Calu3 (cell line): ENCODE data around the gene METTL1. TPM values are rescaled to one million over a fixed set of nuclear protein-coding genes. Genes with fewer than 3 reads are reported as not detected.
A peak's percentile ranks its signal among the peaks of the same experiment; 100 is the strongest.
"Not testable (repeated sequence)": the region's sequence is repeated elsewhere in the genome, so short reads cannot be mapped to it uniquely, and the experiment has no call there.

ENCODE experiments used
- Bru-seq: library from RNA; stranded (reverse); fragments of 400-500 nt; gene quantifications from one replicate; lab custom pipeline; 2021; lab: Mats Ljungman, UMichigan
- BruChase-seq, 2 experiments: library from RNA; stranded (reverse); fragments of 400-500 nt; gene quantifications; one replicate each; lab custom pipeline; 2021; lab: Mats Ljungman, UMichigan
- BruUV-seq: library from RNA; stranded (reverse); fragments of 400-500 nt; replicated peaks from 2 replicates; lab custom pipeline; 2021; lab: Mats Ljungman, UMichigan
- CTCF ChIA-PET: fragments of 300-600 bp; sonication (Branson Sonifier 250); formaldehyde crosslinking; loops from one replicate; lab custom pipeline; 2022; ENCODE audit warnings: antibody characterized with exemption; lab: Charles Lee
- DNase-seq: peaks from one replicate; pipeline ENCODE4 v3.0.0; 2022
- H3K27ac Mint-ChIP-seq: one replicate; pipeline ENCODE4 v1.8.0; 2022; ENCODE audit warnings: mixed read lengths; ENCODE audit not compliant: unreplicated experiment
- H3K27me3 Mint-ChIP-seq: one replicate; pipeline ENCODE4 v1.8.0; 2022; ENCODE audit warnings: mixed read lengths; ENCODE audit not compliant: unreplicated experiment
- H3K36me3 Mint-ChIP-seq: one replicate; pipeline ENCODE4 v1.8.0; 2022; ENCODE audit warnings: mild to moderate bottlenecking, moderate library complexity, mixed read lengths; ENCODE audit not compliant: insufficient read depth, unreplicated experiment
- H3K4me1 Mint-ChIP-seq: one replicate; pipeline ENCODE4 v1.8.0; 2022; ENCODE audit warnings: mild to moderate bottlenecking, low read depth, mixed read lengths; ENCODE audit not compliant: unreplicated experiment
- H3K4me3 Mint-ChIP-seq: one replicate; pipeline ENCODE4 v1.8.0; 2022; ENCODE audit warnings: mild to moderate bottlenecking, low read depth, moderate library complexity, mixed read lengths; ENCODE audit not compliant: unreplicated experiment
- H3K9me3 Mint-ChIP-seq: one replicate; pipeline ENCODE4 v1.8.0; 2022; ENCODE audit warnings: low read depth, mixed read lengths; ENCODE audit not compliant: unreplicated experiment
- CTCF ChIP-seq: fragments of 200-600 bp; IDR thresholded peaks from one replicate; pipeline ENCODE4 v1.8.0; 2022; ENCODE audit warnings: antibody characterized with exemption; ENCODE audit not compliant: unreplicated experiment
- intact Hi-C: fragments of 100-400 bp; cut with micrococcal nuclease; formaldehyde crosslinking; loops from one replicate; pipeline ENCODE4 v1.10.0; 2022; ENCODE audit not compliant: unreplicated experiment
- long read RNA-seq: library from polyadenylated mRNA; stranded (forward); transcript quantifications from one replicate; pipeline ENCODE4 v2.0.0, GENCODE V29; 2022
- total RNA-seq: library from RNA; stranded (reverse); gene quantifications from 2 replicates; pipeline ENCODE4 v1.2.3, GENCODE V29; 2022

Gene METTL1
- total RNA-seq (50.5 and 51.8 TPM in 2 replicates), Bru-seq, nascent RNA (percentile 85 among the genes with signal in this experiment), BruChase-seq, experiment 1, labeled RNA remaining after a 6-hour chase (percentile 79 among the genes with signal in this experiment), BruChase-seq, experiment 2, labeled RNA remaining after a 2-hour chase (percentile 84 among the genes with signal in this experiment)
- long read RNA-seq, transcript METTL1-202 (6 exons, 2,066 nt), result major isoform, 62 of 82 reads
- long read RNA-seq, partial matches to known transcripts, result 4 of 82 reads
- long read RNA-seq, other reads (novel, unspliced or antisense), result 14 of 82 reads

- no peak for TF ChIP-seq CTCF
- DNase-seq, result peak; percentile 95
- intact Hi-C loops, result no loop called here
- Mint-ChIP-seq H3K36me3 (peaks cover 45% of the 10 kb centered on the region), H3K4me1 (peaks cover 10% of the 10 kb centered on the region), H3K4me3 (peak within 1 kb of the TSS; percentile 84), H3K9me3 (no peaks in the 10 kb centered on the region), H3K27me3 (peaks cover 3% of the 10 kb centered on the region), H3K27ac (peak within 1 kb of the TSS; percentile 93)
- no TSS peak for BruUV-seq
- CTCF ChIA-PET, result interaction anchor here (0.8 to 1.0 kb wide), 3 partner anchors 11 to 15 kb away, joined by 3 to 6 read pairs (median 3); partner anchors contain the start of gene TSFM
Measured at GRCh38 chr12:57771873-57772428, at the start of gene METTL1. METTL1 (minus strand) TSS chr12:57772105; CDS start chr12:57772083, 22 bp downstream.

- intact Hi-C loops, DNase-seq, H3K27ac Mint-ChIP-seq, BruUV-seq, H3K4me3 Mint-ChIP-seq, H3K27me3 Mint-ChIP-seq, H3K9me3 Mint-ChIP-seq, CTCF ChIA-PET, H3K4me1 Mint-ChIP-seq: not testable (repeated sequence)
- H3K36me3 Mint-ChIP-seq, result peaks cover 49% of the 10 kb centered on the region
Measured at GRCh38 chr12:57821015-57821414, 49.1 kb upstream of the METTL1 start.

DNA sequence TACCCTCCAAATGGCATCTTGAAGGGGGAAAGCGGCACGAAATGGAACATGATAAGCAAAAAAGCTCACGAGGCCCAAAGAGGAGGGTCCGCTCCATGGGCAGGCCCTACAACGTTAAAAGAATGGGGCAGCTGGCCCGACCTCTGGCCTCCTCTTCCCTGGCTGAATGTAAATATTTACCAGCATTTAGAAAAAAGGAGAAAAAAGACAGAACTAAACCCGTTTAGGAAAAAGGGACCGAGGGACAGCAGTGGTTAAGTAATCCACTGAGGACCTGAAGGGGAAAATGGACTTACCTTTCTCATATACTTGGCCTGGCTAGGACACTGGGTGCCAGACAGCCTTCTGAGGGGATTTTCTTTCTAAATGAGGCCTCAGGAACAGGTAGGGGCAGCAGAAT, 48.2 kb upstream of the METTL1 start:
- H3K4me3 Mint-ChIP-seq, CTCF ChIA-PET, H3K27ac Mint-ChIP-seq, H3K4me1 Mint-ChIP-seq, BruUV-seq, H3K9me3 Mint-ChIP-seq, intact Hi-C loops, DNase-seq, H3K27me3 Mint-ChIP-seq: not testable (repeated sequence)
- peaks cover 44% of the 10 kb centered on the region for H3K36me3 Mint-ChIP-seq

DNA sequence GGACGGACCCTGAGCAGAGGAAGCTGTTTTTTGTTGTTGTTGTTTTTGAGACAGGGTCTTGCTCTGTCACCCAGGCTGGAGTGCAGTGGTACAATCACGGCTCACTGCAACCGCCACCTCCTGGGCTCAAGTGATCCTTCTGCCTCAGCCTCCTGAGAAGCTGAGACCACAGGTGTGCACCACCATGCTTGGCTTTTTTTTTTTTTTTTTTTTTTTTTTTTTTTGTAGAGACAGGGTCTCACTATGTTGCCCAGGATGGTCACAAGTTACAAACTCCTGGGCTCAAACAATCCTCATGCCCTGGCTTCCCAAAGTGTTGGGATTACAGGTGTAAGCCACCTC, 46.1 kb upstream of the METTL1 start:
- H3K36me3 Mint-ChIP-seq, result peaks cover 38% of the 10 kb centered on the region
- H3K4me3 Mint-ChIP-seq, H3K9me3 Mint-ChIP-seq, H3K27ac Mint-ChIP-seq, H3K4me1 Mint-ChIP-seq, intact Hi-C loops, DNase-seq, BruUV-seq, H3K27me3 Mint-ChIP-seq: not testable (repeated sequence)
- CTCF ChIA-PET, result interaction anchor here (1.3 to 1.7 kb wide), 2 partner anchors 8 to 11 kb away, joined by 4 read pairs; no protein-coding TSS in a partner anchor

DNA sequence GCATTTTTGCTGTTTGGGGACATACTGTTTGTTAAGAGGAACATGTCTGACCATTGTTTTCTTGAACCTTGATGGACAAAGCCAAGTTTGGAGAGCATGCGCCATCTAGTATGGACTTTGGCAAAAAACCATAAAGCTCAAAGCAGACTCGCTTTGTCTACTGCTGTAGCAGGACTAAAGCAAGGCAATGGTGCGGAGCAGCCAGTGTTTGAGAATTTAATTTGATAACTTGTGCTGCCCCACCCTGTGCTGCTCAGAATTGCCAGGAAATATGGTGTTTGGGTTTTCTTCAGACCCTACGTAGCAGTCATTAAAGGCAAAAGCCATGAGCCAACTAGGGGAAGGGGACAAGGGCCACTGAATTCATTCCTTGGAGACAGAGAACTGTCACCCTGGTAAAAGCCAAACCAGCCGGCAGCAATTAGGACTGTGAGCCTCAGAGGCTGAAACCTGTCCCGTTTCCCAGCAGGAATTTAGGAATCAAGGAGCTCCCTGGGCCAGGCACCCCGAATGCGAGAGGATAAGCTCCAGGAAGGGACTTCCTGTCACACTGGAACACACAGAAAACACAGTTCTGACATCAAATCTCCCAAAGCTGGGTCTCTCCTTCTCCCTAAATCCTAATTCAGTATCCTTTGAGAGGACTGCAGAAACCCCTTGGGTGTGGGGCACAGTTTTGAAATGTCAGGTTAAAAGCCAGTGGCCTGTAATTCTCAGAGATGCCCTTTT, 45.5 kb upstream of the METTL1 start:
- TF ChIP-seq CTCF, result no peak
- H3K4me1 Mint-ChIP-seq, result peaks cover 9% of the 10 kb centered on the region
- CTCF ChIA-PET, result interaction anchor here (0.6 to 1.3 kb wide), 2 partner anchors 8 to 12 kb away, joined by 3 to 4 read pairs; no protein-coding TSS in a partner anchor
- DNase-seq, result no peak
- BruUV-seq, result no TSS peak
- no peak overlapping the region for H3K27ac Mint-ChIP-seq
- no peaks in the 10 kb centered on the region for H3K27me3 Mint-ChIP-seq
- H3K9me3 Mint-ChIP-seq, result no peaks in the 10 kb centered on the region
- peaks cover 34% of the 10 kb centered on the region for H3K36me3 Mint-ChIP-seq
- H3K4me3 Mint-ChIP-seq, result no peak overlapping the region
- intact Hi-C loops, result no loop called here
